Activated CD4-positive, alpha-beta memory T cell treated with anti-CD3 and anti-CD28 coated beads for 36 hours (primary cell): Measurements from ENCODE around the gene FOXL3. TPM values are rescaled to one million over a fixed set of nuclear protein-coding genes. Genes with fewer than 3 reads are reported as not detected.

Source experiments
- CTCF ChIA-PET: fragments of 350-600 bp; sonication (Branson Sonifier 250); formaldehyde crosslinking; loops from one replicate; lab custom pipeline; 2021; ENCODE audit warnings: antibody characterized with exemption, inconsistent platforms; lab: Charles Lee
- POLR2A ChIA-PET: fragments of 350-600 bp; sonication (Branson Sonifier 250); formaldehyde crosslinking; loops from one replicate; lab custom pipeline; 2021; ENCODE audit warnings: antibody characterized with exemption; lab: Charles Lee
- DNase-seq: peaks from one replicate; pipeline ENCODE4 v3.0.0-alpha.2; 2020
- H3K27ac Mint-ChIP-seq: one replicate; pipeline ENCODE4 v1.8.0; 2021; ENCODE audit warnings: mixed read lengths
- H3K27me3 Mint-ChIP-seq: one replicate; pipeline ENCODE4 v1.8.0; 2021; ENCODE audit warnings: mixed read lengths
- H3K36me3 Mint-ChIP-seq: one replicate; pipeline ENCODE4 v1.8.0; 2021; ENCODE audit warnings: mixed read lengths
- H3K4me1 Mint-ChIP-seq: one replicate; pipeline ENCODE4 v1.8.0; 2021; ENCODE audit warnings: low read depth, mixed read lengths
- H3K4me3 Mint-ChIP-seq: one replicate; pipeline ENCODE4 v1.8.0; 2021; ENCODE audit warnings: mild to moderate bottlenecking, mixed read lengths
- H3K9me3 Mint-ChIP-seq: one replicate; pipeline ENCODE4 v1.8.0; 2021; ENCODE audit warnings: mixed read lengths
- intact Hi-C: fragments of 100-400 bp; cut with micrococcal nuclease; formaldehyde crosslinking; loops from one replicate; pipeline ENCODE4 v1.15.1; 2023
- total RNA-seq, 2 experiments: library from RNA; stranded (reverse); gene quantifications; one replicate each; pipeline ENCODE4 v1.2.3, GENCODE V29; 2021

Gene FOXL3
- total RNA-seq, 2 experiments from 2014 or later, result not detected

DNA sequence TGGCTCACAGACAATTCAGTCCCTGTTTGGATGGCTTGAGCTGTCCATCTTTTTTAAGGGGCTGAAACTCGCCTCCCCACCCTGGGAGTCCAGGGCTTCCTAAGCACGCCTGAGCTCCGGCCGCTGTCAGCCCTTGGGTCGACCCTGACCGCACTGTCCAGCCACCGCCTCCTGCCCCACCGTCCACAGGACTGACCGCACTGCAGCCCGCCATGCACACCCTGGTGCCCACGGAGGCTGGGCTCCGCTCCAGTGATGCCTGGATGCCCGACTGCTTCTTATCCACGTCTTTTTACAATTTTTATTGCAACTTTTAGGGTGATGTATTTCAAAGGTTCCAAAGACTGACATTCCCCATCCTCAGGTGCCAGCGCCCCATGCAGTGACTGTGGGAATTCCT is 39.4 kb upstream of the FOXL3 start:
- CTCF ChIA-PET, result no interaction called here
- no peak overlapping the region for H3K27ac Mint-ChIP-seq
- intact Hi-C loops, result no loop called here
- POLR2A ChIA-PET, result no interaction called here
- H3K4me1 Mint-ChIP-seq, result no peaks in the 10 kb centered on the region
- no peaks in the 10 kb centered on the region for H3K36me3 Mint-ChIP-seq
- H3K4me3 Mint-ChIP-seq, result no peak overlapping the region
- no peaks in the 10 kb centered on the region for H3K9me3 Mint-ChIP-seq
- peaks cover 1% of the 10 kb centered on the region for H3K27me3 Mint-ChIP-seq
- no peak for DNase-seq

DNA sequence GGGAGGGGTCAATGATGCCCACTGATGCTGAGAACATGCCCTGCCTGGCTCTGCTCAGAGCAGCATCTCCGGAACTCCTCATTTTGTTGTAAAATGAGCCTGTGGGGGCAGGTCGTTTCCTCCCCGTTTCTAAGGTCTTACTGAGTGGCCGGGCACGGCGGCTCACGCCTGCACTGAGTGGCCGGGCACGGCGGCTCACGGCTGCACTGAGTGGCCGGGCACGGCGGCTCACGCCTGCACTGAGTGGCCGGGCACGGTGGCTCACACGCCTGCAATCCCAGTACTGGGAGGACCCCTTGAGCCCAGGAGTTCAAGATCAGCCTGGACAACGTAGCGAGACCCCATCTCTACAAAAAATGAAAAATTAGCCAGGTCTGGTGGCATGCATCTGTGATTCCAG is 39.0 kb upstream of the FOXL3 start:
- Mint-ChIP-seq H3K27me3 (peaks cover 1% of the 10 kb centered on the region), H3K27ac (no peak overlapping the region), H3K36me3 (no peaks in the 10 kb centered on the region), H3K4me1 (no peaks in the 10 kb centered on the region), H3K9me3 (no peaks in the 10 kb centered on the region), H3K4me3 (no peak overlapping the region)
- intact Hi-C loops, result no loop called here
- CTCF ChIA-PET, result no interaction called here
- POLR2A ChIA-PET, result no interaction called here
- no peak for DNase-seq

DNA sequence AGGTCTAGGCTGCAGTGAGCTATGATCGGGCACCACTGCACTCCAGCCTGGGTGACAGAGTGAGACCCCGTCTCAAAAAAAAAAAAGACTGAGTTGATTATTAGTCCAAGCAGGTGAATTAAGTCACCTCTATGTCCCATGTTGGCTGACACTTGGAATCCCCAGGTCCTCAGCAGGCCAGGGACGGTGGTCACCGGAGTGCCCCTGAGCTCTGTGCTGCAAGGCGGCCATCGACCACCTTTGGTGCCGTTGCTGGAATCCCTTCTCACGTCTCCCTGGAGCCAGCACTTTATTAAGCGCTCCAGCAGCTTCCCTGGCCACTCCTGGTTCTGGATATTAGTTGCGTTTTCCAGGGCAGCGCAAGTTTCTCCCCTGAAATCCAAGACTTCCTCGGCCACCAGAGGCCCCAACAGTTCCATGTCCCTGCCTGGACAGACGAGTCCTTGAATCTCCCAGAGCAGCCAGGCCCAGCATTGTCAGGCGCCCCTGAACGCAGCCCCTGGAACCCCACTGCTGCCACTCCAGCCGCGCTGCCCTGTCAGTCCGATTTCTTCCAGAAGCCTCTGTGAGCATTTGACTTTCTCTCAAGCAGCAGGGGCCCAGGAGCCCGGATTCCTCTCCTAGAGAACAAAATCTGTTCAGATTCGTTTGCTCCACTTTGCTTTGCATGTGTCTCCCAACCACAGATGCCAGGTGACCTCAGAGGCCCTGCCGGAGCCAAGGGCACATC is 38.4 kb upstream of the FOXL3 start:
- H3K27me3 Mint-ChIP-seq, result peaks cover 1% of the 10 kb centered on the region
- no peaks in the 10 kb centered on the region for H3K4me1 Mint-ChIP-seq
- intact Hi-C loops, result no loop called here
- CTCF ChIA-PET, result no interaction called here
- H3K4me3 Mint-ChIP-seq, result no peak overlapping the region
- DNase-seq, result no peak
- H3K27ac Mint-ChIP-seq, result no peak overlapping the region
- H3K9me3 Mint-ChIP-seq, result no peaks in the 10 kb centered on the region
- H3K36me3 Mint-ChIP-seq, result no peaks in the 10 kb centered on the region
- POLR2A ChIA-PET, result interaction anchor here (0.6 kb wide), 1 partner anchor 11 kb away, joined by 4 read pairs; no protein-coding TSS in a partner anchor

DNA sequence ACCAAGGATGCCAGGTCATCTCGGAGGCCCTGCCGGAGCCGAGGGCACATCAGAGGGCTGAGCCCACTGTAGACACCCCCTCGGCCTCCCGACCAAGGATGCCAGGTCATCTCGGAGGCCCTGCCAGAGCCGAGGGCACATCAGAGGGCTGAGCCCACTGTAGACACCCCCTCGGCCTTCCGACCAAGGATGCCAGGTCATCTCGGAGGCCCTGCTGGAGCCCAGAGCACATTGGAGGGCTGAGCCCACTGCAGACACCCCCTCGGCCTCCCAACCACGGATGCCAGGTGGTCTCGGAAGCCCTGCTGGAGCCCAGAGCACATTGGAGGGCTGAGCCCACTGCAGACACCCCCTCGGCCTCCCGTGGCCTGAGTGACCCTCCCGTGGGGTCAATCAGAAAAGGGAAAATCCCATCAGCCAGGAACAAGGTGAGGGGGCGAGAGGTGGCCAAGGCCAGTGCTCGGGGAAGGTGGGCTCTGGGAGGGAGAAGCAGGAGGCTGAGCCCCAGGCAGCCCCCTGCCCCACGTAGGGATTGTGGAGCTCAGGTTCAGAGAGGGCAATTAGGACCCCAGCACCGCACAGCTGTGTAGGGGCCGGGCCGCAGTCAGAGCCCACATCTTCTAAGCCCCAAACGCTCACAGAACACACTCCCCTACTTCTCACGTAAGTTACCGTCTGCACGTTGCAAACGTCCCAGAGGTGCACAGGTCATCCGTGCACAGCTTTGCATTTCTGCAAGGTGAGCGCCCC is 37.6 kb upstream of the FOXL3 start:
- intact Hi-C loops, result no loop called here
- no peak overlapping the region for H3K27ac Mint-ChIP-seq
- H3K9me3 Mint-ChIP-seq, result no peaks in the 10 kb centered on the region
- H3K4me1 Mint-ChIP-seq, result no peaks in the 10 kb centered on the region
- POLR2A ChIA-PET, result no interaction called here
- CTCF ChIA-PET, result interaction anchor here (0.9 kb wide), 1 partner anchor 11 kb away, joined by 3 read pairs; no protein-coding TSS in a partner anchor
- peaks cover 1% of the 10 kb centered on the region for H3K27me3 Mint-ChIP-seq
- H3K36me3 Mint-ChIP-seq, result no peaks in the 10 kb centered on the region
- no peak for DNase-seq
- H3K4me3 Mint-ChIP-seq, result no peak overlapping the region

DNA sequence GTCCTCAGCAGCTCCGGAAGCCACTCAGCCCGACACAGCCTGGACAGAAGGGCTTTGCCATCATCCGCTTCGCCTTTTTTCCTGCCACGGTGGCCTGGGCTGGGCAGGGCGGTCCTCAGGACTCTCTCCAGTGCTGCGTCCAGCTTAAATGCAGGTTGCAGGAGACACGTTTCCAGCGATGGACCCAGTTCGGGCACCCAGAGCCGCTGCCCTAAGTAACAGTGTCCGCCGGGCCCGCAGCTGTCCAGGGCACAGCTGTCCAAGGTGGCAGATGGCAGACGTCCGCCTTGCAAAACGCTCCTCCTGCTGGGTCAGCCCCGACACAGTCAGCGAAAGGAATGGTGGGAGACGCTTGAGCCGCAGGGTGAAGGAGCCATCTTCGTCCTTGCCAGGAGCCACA is 37.0 kb upstream of the FOXL3 start:
- H3K4me1 Mint-ChIP-seq, result no peaks in the 10 kb centered on the region
- no peak overlapping the region for H3K4me3 Mint-ChIP-seq
- intact Hi-C loops, result no loop called here
- peaks cover 1% of the 10 kb centered on the region for H3K27me3 Mint-ChIP-seq
- ChIA-PET CTCF (interaction anchor here (0.9 kb wide), 1 partner anchor 11 kb away, joined by 3 read pairs; no protein-coding TSS in a partner anchor), POLR2A (no interaction called here)
- no peak for DNase-seq
- H3K9me3 Mint-ChIP-seq, result no peaks in the 10 kb centered on the region
- H3K36me3 Mint-ChIP-seq, result no peaks in the 10 kb centered on the region
- H3K27ac Mint-ChIP-seq, result no peak overlapping the region

DNA sequence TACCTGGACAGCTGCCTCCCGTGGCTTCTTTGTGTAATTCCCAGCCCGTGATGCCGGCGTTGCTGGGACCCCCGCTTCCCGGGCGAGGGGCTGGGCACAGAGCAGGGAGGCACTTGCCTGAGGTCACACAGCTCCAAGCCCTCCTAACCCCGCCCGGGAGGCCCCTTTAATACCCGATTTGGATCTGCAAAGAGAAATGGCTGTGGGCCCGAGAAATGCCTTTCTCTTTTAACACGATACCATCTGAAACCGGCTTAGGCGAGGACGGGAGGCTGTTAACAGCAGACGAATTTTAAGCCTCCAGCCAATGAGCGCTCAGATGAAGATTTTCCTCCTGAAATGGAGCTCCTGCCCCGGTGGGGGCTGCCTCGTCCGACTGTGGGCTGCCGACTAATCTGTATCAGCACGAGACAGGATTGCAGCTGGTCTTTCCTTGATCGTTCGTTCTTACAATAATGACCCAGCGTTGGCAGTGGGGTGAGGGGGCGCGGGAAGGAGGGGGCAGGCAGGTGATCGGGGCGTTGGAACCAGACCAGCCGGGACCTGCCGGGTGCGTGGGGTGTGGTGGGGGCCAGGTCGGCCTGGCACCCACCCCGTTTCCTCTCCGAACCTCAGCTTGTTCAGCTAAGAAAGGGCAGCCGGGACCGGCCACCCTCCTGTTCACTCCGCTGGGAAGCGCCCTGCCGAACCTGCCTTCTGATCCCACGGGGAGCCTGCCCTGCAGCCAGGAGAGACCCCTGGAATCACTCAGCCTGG is 36.2 kb upstream of the FOXL3 start:
- POLR2A ChIA-PET, result no interaction called here
- intact Hi-C loops, result no loop called here
- H3K27ac Mint-ChIP-seq, result no peak overlapping the region
- DNase-seq, result no peak
- H3K9me3 Mint-ChIP-seq, result no peaks in the 10 kb centered on the region
- no peak overlapping the region for H3K4me3 Mint-ChIP-seq
- CTCF ChIA-PET, result interaction anchor here (0.9 kb wide), 1 partner anchor 10 kb away, joined by 3 read pairs; no protein-coding TSS in a partner anchor
- no peaks in the 10 kb centered on the region for H3K4me1 Mint-ChIP-seq
- H3K27me3 Mint-ChIP-seq, result peaks cover 1% of the 10 kb centered on the region
- no peaks in the 10 kb centered on the region for H3K36me3 Mint-ChIP-seq

DNA sequence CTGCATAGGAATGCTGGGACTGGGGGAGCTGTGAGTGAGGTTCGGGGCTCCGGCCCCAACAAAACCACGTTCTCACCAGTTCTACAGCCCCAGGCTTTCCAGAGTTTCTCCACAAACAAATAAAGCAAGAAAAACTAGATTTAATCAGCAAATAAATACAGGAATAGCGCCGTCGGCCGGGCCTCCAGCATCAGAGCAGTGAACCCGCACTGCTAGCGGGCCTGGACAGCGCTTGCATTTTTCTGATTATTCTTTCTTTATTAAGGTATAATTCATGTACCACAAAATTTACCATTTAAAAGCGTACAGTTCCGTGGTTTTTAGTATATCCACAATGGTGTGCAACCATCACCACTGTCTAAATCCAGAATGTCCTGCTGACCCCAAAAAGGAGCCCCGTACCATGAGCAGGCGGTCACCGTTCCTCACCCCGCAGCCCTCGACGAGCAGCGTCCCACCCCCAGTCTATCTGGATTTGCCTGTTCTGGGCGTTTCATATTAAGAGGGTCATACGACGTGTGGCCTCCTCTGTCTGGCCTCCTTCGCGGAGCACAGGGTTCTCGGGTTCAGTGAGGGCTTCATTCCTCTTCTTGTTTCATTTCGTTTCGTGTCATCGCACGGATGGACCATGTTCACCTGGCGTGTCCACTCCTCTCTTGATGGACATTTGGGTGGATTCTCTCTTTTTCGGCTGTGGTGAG is 35.5 kb upstream of the FOXL3 start:
- intact Hi-C loops, result no loop called here
- CTCF ChIA-PET, result no interaction called here
- H3K4me1 Mint-ChIP-seq, result no peaks in the 10 kb centered on the region
- POLR2A ChIA-PET, result no interaction called here
- H3K36me3 Mint-ChIP-seq, result no peaks in the 10 kb centered on the region
- no peak for DNase-seq
- H3K27me3 Mint-ChIP-seq, result peaks cover 1% of the 10 kb centered on the region
- H3K27ac Mint-ChIP-seq, result no peak overlapping the region
- no peak overlapping the region for H3K4me3 Mint-ChIP-seq
- no peaks in the 10 kb centered on the region for H3K9me3 Mint-ChIP-seq

DNA sequence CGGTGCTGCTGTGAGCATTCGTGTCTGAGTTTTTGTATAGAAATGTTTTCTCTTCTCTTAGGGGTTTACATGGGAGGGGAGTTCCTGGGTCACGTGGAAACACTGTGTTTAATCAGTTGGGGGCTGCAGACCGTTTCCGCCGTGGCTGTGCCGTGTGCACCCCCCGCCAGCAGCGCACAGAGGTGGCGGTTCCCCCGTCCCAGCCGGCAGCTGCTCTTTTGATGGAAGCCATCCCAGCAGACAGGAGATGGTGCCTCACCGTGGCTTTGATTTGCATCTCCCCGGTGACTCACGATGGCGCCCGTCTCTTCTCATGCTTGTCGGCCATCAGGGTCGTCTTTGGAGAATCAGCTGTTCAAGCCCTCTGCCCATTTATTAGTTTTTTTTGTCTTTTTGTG is 34.9 kb upstream of the FOXL3 start:
- DNase-seq, result no peak
- Mint-ChIP-seq H3K27me3 (peaks cover 1% of the 10 kb centered on the region), H3K4me3 (no peak overlapping the region), H3K9me3 (no peaks in the 10 kb centered on the region), H3K4me1 (no peaks in the 10 kb centered on the region), H3K27ac (no peak overlapping the region), H3K36me3 (no peaks in the 10 kb centered on the region)
- ChIA-PET POLR2A (no interaction called here), CTCF (no interaction called here)
- intact Hi-C loops, result no loop called here

DNA sequence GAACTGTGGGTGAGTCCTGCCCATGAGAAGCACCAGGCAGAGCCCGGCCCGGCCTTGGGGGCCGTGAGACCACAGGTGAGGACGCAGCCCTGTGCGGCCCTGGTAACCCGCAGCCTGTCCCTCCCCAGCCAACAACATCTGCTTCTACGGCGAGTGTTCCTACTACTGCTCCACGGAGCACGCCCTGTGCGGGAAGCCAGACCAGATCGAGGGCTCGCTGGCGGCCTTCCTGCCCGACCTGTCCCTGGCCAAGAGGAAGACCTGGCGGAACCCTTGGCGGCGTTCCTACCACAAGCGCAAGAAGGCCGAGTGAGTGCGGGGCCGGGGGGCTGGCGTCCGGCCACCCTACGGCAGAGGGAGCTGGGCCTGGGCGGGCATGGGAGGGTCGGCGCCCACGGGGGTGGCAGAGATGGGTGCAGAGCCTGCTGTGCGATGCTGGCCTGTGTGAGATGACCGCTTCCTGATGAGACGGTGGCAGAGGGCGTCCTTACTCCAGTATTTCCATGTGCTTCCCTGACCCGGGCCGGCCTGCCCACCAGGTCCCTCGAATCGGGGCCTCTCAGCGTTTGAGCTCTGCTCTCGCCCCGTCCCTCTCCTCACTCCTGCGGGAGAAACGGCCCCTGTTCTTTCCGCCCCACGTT is 34.1 kb upstream of the FOXL3 start:
- POLR2A ChIA-PET, result no interaction called here
- CTCF ChIA-PET, result no interaction called here
- DNase-seq, result no peak

DNA sequence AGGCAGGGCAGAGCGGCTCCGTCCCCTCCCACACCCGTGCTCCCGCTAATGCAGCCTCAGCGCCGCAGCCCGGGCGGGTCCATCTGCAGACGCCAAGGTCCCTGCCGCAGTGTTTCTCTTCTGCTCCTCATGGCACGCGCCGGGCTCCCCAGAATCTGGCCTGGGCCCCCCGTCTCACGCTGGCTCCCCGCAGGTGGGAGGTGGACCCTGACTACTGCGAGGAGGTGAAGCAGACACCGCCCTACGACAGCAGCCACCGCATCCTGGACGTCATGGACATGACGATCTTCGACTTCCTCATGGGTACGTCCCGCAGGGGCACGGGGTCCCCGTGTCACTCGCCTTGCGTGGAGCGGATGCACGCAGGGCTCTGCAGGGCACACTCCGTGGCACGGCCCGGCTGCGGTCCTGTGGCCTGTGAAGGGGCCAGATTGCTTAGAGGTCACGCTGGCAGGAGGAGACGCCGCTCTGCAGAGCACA is 33.5 kb upstream of the FOXL3 start:
- H3K27me3 Mint-ChIP-seq, result peaks cover 1% of the 10 kb centered on the region
- H3K36me3 Mint-ChIP-seq, result no peaks in the 10 kb centered on the region
- H3K4me1 Mint-ChIP-seq, result no peaks in the 10 kb centered on the region
- no peak overlapping the region for H3K27ac Mint-ChIP-seq
- DNase-seq, result no peak
- H3K9me3 Mint-ChIP-seq, result peaks cover under 1% of the 10 kb centered on the region
- intact Hi-C loops, result no loop called here
- ChIA-PET CTCF (no interaction called here), POLR2A (no interaction called here)
- H3K4me3 Mint-ChIP-seq, result no peak overlapping the region

More for the DNA sequence above, 34.1 kb upstream of the FOXL3 start:
- Mint-ChIP-seq H3K36me3 (no peaks in the 10 kb centered on the region), H3K27me3 (peaks cover 1% of the 10 kb centered on the region), H3K27ac (no peak overlapping the region), H3K9me3 (no peaks in the 10 kb centered on the region), H3K4me3 (no peak overlapping the region), H3K4me1 (no peaks in the 10 kb centered on the region)
- intact Hi-C loops, result no loop called here

DNA sequence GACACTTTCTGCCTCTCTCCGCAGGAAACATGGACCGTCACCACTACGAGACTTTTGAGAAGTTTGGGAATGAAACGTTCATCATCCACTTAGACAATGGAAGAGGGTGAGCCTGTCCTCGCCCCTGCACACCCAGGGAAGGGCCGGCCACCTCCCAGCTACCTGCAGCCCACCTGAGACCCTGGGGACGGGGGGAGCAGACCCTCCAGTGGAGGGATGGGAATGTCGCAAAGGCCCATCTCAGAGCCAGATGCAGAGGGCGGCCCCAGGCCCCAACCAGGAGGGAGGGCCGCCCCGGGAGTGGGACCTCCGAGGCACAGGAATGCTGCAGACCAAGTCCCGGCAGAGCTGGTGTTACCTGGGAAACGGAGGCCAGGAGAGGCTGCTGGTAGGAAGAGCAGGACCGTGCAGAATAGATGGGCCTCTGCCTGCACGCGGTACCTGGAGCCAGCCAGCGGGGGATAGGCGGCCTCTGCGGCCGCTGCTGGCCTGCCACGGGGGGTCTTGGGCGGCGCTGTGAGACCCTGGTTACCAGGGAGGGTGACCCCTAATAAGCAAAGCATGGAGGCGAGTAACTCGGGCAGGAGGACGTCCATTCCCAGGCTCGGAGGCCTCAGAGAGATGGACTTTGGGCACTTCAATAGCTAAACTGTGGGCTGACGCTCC is 32.9 kb upstream of the FOXL3 start:
- DNase-seq, result no peak
- H3K9me3 Mint-ChIP-seq, result peaks cover 7% of the 10 kb centered on the region
- intact Hi-C loops, result no loop called here
- POLR2A ChIA-PET, result no interaction called here
- no peak overlapping the region for H3K4me3 Mint-ChIP-seq
- H3K27me3 Mint-ChIP-seq, result peaks cover 1% of the 10 kb centered on the region
- H3K36me3 Mint-ChIP-seq, result no peaks in the 10 kb centered on the region
- no peak overlapping the region for H3K27ac Mint-ChIP-seq
- CTCF ChIA-PET, result no interaction called here
- no peaks in the 10 kb centered on the region for H3K4me1 Mint-ChIP-seq
